OCI-LY1 (cell line): ENCODE measurements around the gene ZP2.

ENCODE experiments used
- CTCF ChIP-seq: fragments of 200-600 bp; sonication (generic), shearing (Covaris generic); IDR thresholded peaks from 2 replicates; pipeline ENCODE4 v1.5.1; 2017; ENCODE audit warnings: mild to moderate bottlenecking, antibody characterized with exemption, low read length, moderate library complexity, mixed read lengths
- EZH2 ChIP-seq: fragments of 200-600 bp; sonication (generic), shearing (Covaris generic); IDR thresholded peaks from 2 replicates; pipeline ENCODE4 v1.8.0; 2017; ENCODE audit warnings: borderline replicate concordance, mixed run types, mild to moderate bottlenecking, antibody characterized with exemption, low read length, moderate library complexity, mixed read lengths

- TF ChIP-seq EZH2 (no peak), CTCF (no peak)
These were observed 26.5 kb downstream of the ZP2 start for GRCh38 chr16:21184834-21185233.
